Cardiac muscle cell (in vitro differentiated cells and primary cell): ENCODE measurements around the gene SLC25A45. TPM values are rescaled to one million over a fixed set of nuclear protein-coding genes. Genes with fewer than 3 reads are reported as not detected.

Source experiments
- DNase-seq, 2 donors: peaks; one replicate each; pipeline versions ENCODE4 v3.0.0 to v3.0.0-alpha.2; 2010 to 2017; ENCODE audit warnings: low read depth in 1 of 2, low spot score in 1 of 2
- H3K27ac ChIP-seq: fragments of 200-600 bp; sonication (generic); 2 replicates; pipeline ENCODE4 v1.5.1; 2016
- H3K27me3 ChIP-seq: fragments of 200-600 bp; sonication (generic); 2 replicates; pipeline ENCODE4 v1.6.0; 2016; ENCODE audit warnings: control low read depth
- H3K36me3 ChIP-seq: fragments of 200-600 bp; sonication (generic); 2 replicates; pipeline ENCODE4 v1.5.1; 2016; ENCODE audit warnings: control low read depth
- H3K4me1 ChIP-seq: fragments of 200-600 bp; sonication (generic); 2 replicates; pipeline ENCODE4 v1.8.1; 2017; ENCODE audit warnings: low read depth, mild to moderate bottlenecking, mixed run types
- H3K4me3 ChIP-seq: fragments of 200-600 bp; sonication (generic); 2 replicates; pipeline ENCODE4 v1.5.1; 2016; ENCODE audit warnings: mild to moderate bottlenecking
- H3K9me3 ChIP-seq: fragments of 200-600 bp; sonication (generic); 2 replicates; pipeline ENCODE4 v1.5.1; 2017; ENCODE audit warnings: low read depth, mild to moderate bottlenecking, control low read depth
- polyA plus RNA-seq: library from polyadenylated mRNA; unstranded; fragments of >200 nt; fragmentation: Nextera tagmentation; extraction: Ambion mirVana; gene quantifications from 2 replicates; pipeline ENCODE4 v1.2.1, GENCODE V29; 2016
- total RNA-seq: library from RNA; depleted of rRNA; stranded (reverse); fragments of >200 nt; gene quantifications from 2 replicates; pipeline ENCODE4 v1.2.3, GENCODE V29; 2016
- TF ChIP-seq, protein P1 (sequence below): IDR thresholded peaks from 2 replicates; pipeline ENCODE4 v1.5.1; 2012; ENCODE audit warnings: low read depth, mild to moderate bottlenecking, low read length

The SLC25A45 gene
- total and polyA plus RNA-seq, 2 experiments from 2014 or later, result 4.8 to 10.5 TPM

- TF ChIP-seq, protein P1, sequence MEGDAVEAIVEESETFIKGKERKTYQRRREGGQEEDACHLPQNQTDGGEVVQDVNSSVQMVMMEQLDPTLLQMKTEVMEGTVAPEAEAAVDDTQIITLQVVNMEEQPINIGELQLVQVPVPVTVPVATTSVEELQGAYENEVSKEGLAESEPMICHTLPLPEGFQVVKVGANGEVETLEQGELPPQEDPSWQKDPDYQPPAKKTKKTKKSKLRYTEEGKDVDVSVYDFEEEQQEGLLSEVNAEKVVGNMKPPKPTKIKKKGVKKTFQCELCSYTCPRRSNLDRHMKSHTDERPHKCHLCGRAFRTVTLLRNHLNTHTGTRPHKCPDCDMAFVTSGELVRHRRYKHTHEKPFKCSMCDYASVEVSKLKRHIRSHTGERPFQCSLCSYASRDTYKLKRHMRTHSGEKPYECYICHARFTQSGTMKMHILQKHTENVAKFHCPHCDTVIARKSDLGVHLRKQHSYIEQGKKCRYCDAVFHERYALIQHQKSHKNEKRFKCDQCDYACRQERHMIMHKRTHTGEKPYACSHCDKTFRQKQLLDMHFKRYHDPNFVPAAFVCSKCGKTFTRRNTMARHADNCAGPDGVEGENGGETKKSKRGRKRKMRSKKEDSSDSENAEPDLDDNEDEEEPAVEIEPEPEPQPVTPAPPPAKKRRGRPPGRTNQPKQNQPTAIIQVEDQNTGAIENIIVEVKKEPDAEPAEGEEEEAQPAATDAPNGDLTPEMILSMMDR, result no peak
- Histone ChIP-seq H3K36me3 (peaks cover 4% of the 10 kb centered on the region), H3K4me3 (no peak overlapping the region), H3K4me1 (no peaks in the 10 kb centered on the region), H3K27ac (no peak overlapping the region), H3K9me3 (no peaks in the 10 kb centered on the region), H3K27me3 (no peaks in the 10 kb centered on the region)
- DNase-seq, result no peak
Observed at GRCh38 chr11:65394125-65394536, 11.7 kb upstream of the SLC25A45 start.

DNA sequence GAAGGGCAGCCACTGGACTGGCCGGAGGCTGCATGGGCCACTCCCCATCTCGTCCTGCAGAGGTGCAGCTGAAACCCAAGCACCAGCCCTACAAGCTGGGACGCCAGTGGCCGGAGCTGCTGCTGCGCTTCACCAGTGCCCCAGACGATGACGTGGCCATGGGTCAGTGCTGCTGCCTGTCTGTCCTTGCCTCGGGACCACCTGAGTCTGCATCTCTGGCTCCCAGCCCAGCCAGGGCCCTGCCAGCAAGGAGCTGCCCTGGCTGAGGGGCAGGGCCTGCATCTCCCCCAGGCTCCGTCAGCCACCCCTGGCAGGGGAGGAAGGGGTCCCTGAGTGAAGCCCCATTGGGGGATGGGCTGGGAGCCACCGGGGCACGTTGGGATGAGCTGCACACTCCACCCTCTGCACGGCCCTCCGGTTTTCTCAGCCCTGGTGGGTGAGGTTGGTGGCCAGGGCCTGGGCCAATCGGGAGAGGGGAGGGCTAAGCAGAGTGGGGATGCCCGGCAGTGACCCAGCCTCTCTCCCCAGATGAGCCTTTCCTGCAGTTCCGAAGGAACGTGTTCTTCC lies 11.2 kb upstream of the SLC25A45 start:
- TF ChIP-seq, protein P1, result no peak
- Histone ChIP-seq H3K27ac (no peak overlapping the region), H3K4me3 (no peak overlapping the region), H3K9me3 (no peaks in the 10 kb centered on the region), H3K4me1 (no peaks in the 10 kb centered on the region), H3K36me3 (peaks cover 4% of the 10 kb centered on the region), H3K27me3 (no peaks in the 10 kb centered on the region)
- DNase-seq, result no peak

DNA sequence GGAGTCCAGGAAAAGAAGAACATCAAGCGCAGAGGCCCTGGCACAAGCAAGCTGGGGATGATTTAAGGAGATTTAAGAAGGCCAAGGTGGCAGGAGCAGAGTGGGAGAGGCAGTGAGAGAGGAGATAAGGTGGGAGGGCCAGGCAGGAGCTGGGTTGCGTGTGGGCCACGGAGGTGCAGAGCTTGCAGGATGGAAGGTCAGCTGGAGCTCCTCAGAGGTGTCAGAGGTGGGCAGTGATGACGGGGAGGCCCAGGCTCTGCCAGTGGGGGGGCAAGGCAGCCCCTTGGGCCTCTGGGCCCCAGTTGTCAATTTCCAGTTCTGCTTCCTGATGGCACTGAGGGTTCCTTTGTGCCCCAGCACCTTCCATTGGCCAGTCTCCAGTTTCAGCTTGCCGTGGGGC lies 10.5 kb upstream of the SLC25A45 start:
- Histone ChIP-seq H3K4me1 (no peaks in the 10 kb centered on the region), H3K36me3 (peaks cover 4% of the 10 kb centered on the region), H3K27me3 (no peaks in the 10 kb centered on the region), H3K9me3 (no peaks in the 10 kb centered on the region), H3K4me3 (no peak overlapping the region), H3K27ac (no peak overlapping the region)
- DNase-seq, result no peak
- TF ChIP-seq, protein P1, result no peak

DNA sequence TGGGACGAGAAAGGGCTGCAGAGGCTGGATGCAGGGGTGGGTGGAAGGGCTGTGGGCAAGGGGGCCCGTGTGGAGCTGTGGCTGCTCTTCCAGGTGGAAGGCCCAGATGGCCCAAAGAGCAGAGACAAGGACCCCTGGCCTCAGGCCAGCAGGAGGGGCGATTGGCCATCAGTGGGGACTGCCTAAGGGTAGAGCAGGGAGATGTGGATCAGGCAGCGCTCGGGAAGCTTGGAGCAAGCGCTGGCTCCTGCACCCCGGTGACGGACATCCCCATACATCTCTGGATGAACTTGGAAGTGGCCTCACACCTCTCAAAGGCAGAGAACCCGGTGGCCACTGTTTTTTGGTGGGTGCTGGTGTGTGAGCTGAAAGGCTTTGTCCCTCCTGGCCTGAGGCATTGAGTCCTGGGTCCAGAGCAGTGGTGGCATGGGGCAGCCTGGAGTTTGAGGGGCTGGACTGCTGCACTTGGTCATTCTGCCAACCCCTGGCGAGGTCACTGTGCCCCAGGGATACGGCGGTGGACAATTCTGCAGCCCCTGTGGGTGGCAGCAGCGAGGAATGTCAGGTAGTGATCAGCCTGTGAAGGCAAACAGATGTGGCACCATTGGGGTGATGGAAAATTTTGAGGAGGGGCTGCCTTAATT lies 9.9 kb upstream of the SLC25A45 start:
- no peaks in the 10 kb centered on the region for H3K27me3 ChIP-seq
- H3K9me3 ChIP-seq, result no peaks in the 10 kb centered on the region
- H3K4me1 ChIP-seq, result no peaks in the 10 kb centered on the region
- no peak overlapping the region for H3K4me3 ChIP-seq
- TF ChIP-seq, protein P1, result no peak
- no peak overlapping the region for H3K27ac ChIP-seq
- H3K36me3 ChIP-seq, result peaks cover 3% of the 10 kb centered on the region
- DNase-seq, result no peak

GRCh38 chr11:65390996-65391395 lies 8.6 kb upstream of the SLC25A45 start:
- H3K9me3 ChIP-seq, result no peaks in the 10 kb centered on the region
- H3K27ac ChIP-seq, result no peak overlapping the region
- DNase-seq, result peak in 1 of 2 donors; percentile 46
- H3K36me3 ChIP-seq, result no peaks in the 10 kb centered on the region
- H3K27me3 ChIP-seq, result no peaks in the 10 kb centered on the region
- TF ChIP-seq, protein P1, result no peak
- no peak overlapping the region for H3K4me3 ChIP-seq
- peaks cover 4% of the 10 kb centered on the region for H3K4me1 ChIP-seq
